Measurements from ENCODE around the gene KRTAP9-6.
A peak's percentile ranks its signal among the peaks of the same experiment; 100 is the strongest.

Gene KRTAP9-6

GRCh38 chr17:41308918-41309359, 43.8 kb downstream of the KRTAP9-6 start, which contains the start of gene KRTAP16-1:
TSS of gene KRTAP16-1 (minus strand) at chr17:41309309. CDS start at chr17:41309253, 56 bp downstream.
- H3K4me3 ChIP-seq (ENCODE audit: low read length, poor library complexity, severe bottlenecking) = peak within 1 kb of the TSS; percentile 65
- peak within 1 kb of the TSS; percentile 86 for H3K4me2 ChIP-seq (ENCODE audit: low read depth, low read length, poor library complexity, severe bottlenecking)
- H3K9me3 ChIP-seq (ENCODE audit: insufficient read depth, low read depth, low read length) = no peaks in the 10 kb centered on the region
- no peaks in the 10 kb centered on the region for H3K36me3 ChIP-seq (ENCODE audit: insufficient read depth, low read length)
- no peaks in the 10 kb centered on the region for H3K9me2 ChIP-seq (replicated peaks; ENCODE audit: low read depth, low read length)
- H4K20me1 ChIP-seq (ENCODE audit: insufficient read depth, low read length, poor library complexity, severe bottlenecking) = no peaks in the 10 kb centered on the region
- H3K27me3 ChIP-seq (ENCODE audit: insufficient read depth, low read length, poor library complexity, severe bottlenecking) = no peaks in the 10 kb centered on the region
- TF ChIP-seq EZH2phosphoT487 (IDR thresholded peaks at IDR 0.05; ENCODE audit: borderline replicate concordance) (no peak), CTCF (conservative IDR thresholded peaks at IDR 0.05; ENCODE audit: low read length) (no peak)
- peaks cover 14% of the 10 kb centered on the region for H3F3A ChIP-seq (ENCODE audit: low read depth)
- H3K79me2 ChIP-seq (ENCODE audit: insufficient read depth, low read length) = no peaks in the 10 kb centered on the region
- peak within 1 kb of the TSS; percentile 23 for H2AFZ ChIP-seq (ENCODE audit: low read length)
- peak within 1 kb of the TSS; percentile 74 for H3K9ac ChIP-seq (ENCODE audit: low read depth, low read length, poor library complexity, severe bottlenecking)
- peaks cover 43% of the 10 kb centered on the region for H3K4me1 ChIP-seq (ENCODE audit: insufficient read depth, low read length, poor library complexity, severe bottlenecking)

- Histone ChIP-seq H3K27me3 (ENCODE audit: insufficient read depth, low read length, poor library complexity, severe bottlenecking) (no peaks in the 10 kb centered on the region), H3K4me3 (ENCODE audit: low read length, poor library complexity, severe bottlenecking) (no peak overlapping the region), H3K9me2 (replicated peaks; ENCODE audit: low read depth, low read length) (no peaks in the 10 kb centered on the region), H3K9ac (ENCODE audit: low read depth, low read length, poor library complexity, severe bottlenecking) (no peak overlapping the region), H3K9me3 (ENCODE audit: insufficient read depth, low read depth, low read length) (no peaks in the 10 kb centered on the region), H3K36me3 (ENCODE audit: insufficient read depth, low read length) (no peaks in the 10 kb centered on the region), H3K4me2 (ENCODE audit: low read depth, low read length, poor library complexity, severe bottlenecking) (no peak overlapping the region), H3K4me1 (ENCODE audit: insufficient read depth, low read length, poor library complexity, severe bottlenecking) (peaks cover 43% of the 10 kb centered on the region), H3K79me2 (ENCODE audit: insufficient read depth, low read length) (no peaks in the 10 kb centered on the region), H3F3A (ENCODE audit: low read depth) (peaks cover 14% of the 10 kb centered on the region), H4K20me1 (ENCODE audit: insufficient read depth, low read length, poor library complexity, severe bottlenecking) (no peaks in the 10 kb centered on the region), H2AFZ (ENCODE audit: low read length) (no peak overlapping the region)
- no peak for TF ChIP-seq EZH2phosphoT487 (IDR thresholded peaks at IDR 0.05; ENCODE audit: borderline replicate concordance)
- no peak for TF ChIP-seq CTCF (conservative IDR thresholded peaks at IDR 0.05; ENCODE audit: low read length)
Observed at GRCh38 chr17:41311111-41311510, 45.9 kb downstream of the KRTAP9-6 start.

GRCh38 chr17:41315204-41315794, 50.1 kb downstream of the KRTAP9-6 start, which contains the start of gene KRTAP17-1:
TSS of gene KRTAP17-1 (minus strand) at chr17:41315710. CDS start at chr17:41315650, 60 bp downstream.
- H4K20me1 ChIP-seq (ENCODE audit: insufficient read depth, low read length, poor library complexity, severe bottlenecking) = no peaks in the 10 kb centered on the region
- H3K27me3 ChIP-seq (ENCODE audit: insufficient read depth, low read length, poor library complexity, severe bottlenecking) = no peaks in the 10 kb centered on the region
- no peaks in the 10 kb centered on the region for H3K36me3 ChIP-seq (ENCODE audit: insufficient read depth, low read length)
- peaks cover 9% of the 10 kb centered on the region for H3K9me3 ChIP-seq (ENCODE audit: insufficient read depth, low read depth, low read length)
- no peak within 1 kb of the TSS for H3K4me2 ChIP-seq (ENCODE audit: low read depth, low read length, poor library complexity, severe bottlenecking)
- H3K9ac ChIP-seq (ENCODE audit: low read depth, low read length, poor library complexity, severe bottlenecking) = no peak within 1 kb of the TSS
- no peaks in the 10 kb centered on the region for H3F3A ChIP-seq (ENCODE audit: low read depth)
- H3K79me2 ChIP-seq (ENCODE audit: insufficient read depth, low read length) = no peaks in the 10 kb centered on the region
- H2AFZ ChIP-seq (ENCODE audit: low read length) = no peak within 1 kb of the TSS
- TF ChIP-seq CTCF (conservative IDR thresholded peaks at IDR 0.05; ENCODE audit: low read length) (no peak), EZH2phosphoT487 (IDR thresholded peaks at IDR 0.05; ENCODE audit: borderline replicate concordance) (no peak)
- H3K9me2 ChIP-seq (replicated peaks; ENCODE audit: low read depth, low read length) = no peaks in the 10 kb centered on the region
- H3K4me1 ChIP-seq (ENCODE audit: insufficient read depth, low read length, poor library complexity, severe bottlenecking) = peaks cover 4% of the 10 kb centered on the region
- H3K4me3 ChIP-seq (ENCODE audit: low read length, poor library complexity, severe bottlenecking) = no peak within 1 kb of the TSS

All from Loucy (cell line).